Measurements from ENCODE around the gene PRTG.
A peak's percentile ranks its signal among the peaks of the same experiment; 100 is the strongest.
"Not testable (repeated sequence)": the region's sequence is repeated elsewhere in the genome, so short reads cannot be mapped to it uniquely, and the experiment has no call there.

PRTG gene

GRCh38 chr15:55742927-55743728 lies at the start of gene PRTG:
TSS of gene PRTG (minus strand) at chr15:55743152. CDS start at chr15:55742931, 221 bp downstream.
- peak in 1 of 2 donors; percentile 24 for ATAC-seq

- ATAC-seq, result no peak
Measured at GRCh38 chr15:55791551-55792400, 48.8 kb upstream of the PRTG start.

DNA sequence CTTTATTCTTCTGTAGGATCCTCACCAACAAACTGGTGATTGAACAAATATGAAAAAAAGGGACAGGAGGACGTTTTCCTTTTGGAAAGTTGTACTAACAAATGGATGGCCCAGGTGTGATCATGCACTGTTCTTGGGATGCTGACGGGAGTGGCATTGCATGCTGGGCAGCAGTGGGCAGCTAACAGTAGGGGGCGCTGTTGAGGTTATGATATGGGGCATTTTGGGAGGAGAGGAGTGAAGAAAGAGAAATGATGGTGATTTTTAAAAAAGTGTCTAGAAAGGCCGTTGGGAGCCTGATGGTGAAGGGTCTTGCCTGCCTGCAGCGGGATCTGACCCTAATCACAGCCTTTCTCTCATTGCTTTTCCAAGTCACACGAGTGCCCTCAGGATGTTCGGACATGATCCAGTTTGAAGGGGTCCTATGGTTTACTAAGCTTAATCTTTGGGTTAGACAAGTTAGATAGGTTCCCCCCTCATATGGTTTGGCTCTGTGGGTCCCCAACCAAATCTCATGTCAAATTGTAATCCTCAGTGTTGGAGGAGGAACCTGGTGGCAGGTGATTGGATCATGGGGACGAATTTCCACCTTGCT lies 46.2 kb upstream of the PRTG start:
- ATAC-seq, result no peak

GRCh38 chr15:55786341-55786740 lies 43.4 kb upstream of the PRTG start:
- no peak for ATAC-seq

GRCh38 chr15:55785593-55785992 lies 42.6 kb upstream of the PRTG start:
- not testable (repeated sequence) for ATAC-seq

DNA sequence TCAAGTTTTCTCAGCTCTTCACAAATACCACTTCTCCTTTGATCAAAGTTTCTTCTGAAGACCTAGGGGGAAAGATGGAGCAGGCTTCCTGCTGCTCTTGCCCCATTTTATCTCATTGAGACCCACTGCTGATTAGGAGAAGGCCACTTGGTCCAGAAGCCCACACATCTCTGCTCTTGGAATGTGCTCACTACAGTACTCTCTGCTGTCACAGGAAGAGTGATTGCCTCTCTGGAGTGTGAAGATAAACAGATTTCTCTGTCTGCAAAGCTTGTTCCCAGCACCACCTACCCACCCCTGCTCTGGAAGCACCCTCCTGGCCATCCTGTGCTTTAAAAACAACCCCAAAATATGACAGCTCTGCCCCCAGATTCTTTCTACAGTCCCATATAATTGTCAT lies 41.3 kb upstream of the PRTG start:
- ATAC-seq, result no peak

GRCh38 chr15:55782901-55783300 lies 39.9 kb upstream of the PRTG start:
- ATAC-seq, result no peak

GRCh38 chr15:55780292-55780691 lies 37.3 kb upstream of the PRTG start:
- no peak for ATAC-seq

DNA sequence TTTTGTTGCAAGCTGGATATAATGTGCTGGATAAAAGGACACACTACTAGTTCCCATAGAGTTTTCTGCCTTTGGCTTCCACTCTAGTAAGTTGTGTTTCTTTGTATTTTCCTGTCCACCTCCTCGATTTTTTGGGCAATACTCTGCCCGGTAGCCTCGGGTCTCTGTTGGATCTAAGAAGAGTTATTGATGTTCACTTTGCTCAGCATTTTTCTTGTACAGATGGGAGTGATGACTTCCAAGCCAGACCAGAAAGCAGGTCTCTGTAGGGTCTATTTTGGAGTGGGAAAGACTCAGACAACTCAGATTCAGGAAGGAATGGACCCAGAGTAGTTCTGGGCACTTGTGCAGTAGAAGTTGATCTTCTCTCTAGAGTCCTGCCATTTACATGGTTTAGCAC lies 36.0 kb upstream of the PRTG start:
- ATAC-seq, result no peak

- ATAC-seq, result no peak
Measured at GRCh38 chr15:55775316-55775715, 32.4 kb upstream of the PRTG start.

- ATAC-seq, result no peak
Measured at GRCh38 chr15:55774113-55774970, 31.4 kb upstream of the PRTG start.

GRCh38 chr15:55770806-55771205 lies 27.9 kb upstream of the PRTG start:
- ATAC-seq, result no peak

GRCh38 chr15:55770261-55770660 lies 27.3 kb upstream of the PRTG start:
- ATAC-seq, result no peak

GRCh38 chr15:55768670-55769185 lies 25.8 kb upstream of the PRTG start:
- no peak for ATAC-seq

- ATAC-seq, result no peak
Measured at GRCh38 chr15:55766676-55767075, 23.7 kb upstream of the PRTG start.

DNA sequence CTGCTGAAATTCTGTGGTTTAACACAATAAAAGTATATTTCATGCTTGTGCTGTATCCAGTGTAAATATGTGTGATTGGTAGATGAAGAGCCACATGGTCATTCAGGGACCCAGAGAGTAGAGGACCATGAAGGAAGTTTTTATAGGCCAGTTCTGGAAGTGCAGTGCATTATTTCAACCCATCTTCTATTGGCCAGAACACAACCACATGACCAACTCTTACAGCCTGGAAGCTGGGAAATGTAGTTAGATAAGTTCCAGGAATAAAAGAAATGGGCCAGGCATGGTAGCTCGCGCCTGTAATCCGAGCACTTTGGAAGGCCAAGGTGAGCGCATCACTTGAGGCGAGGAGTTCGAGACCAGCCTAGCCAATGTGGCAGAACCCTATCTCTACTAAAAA lies 21.4 kb upstream of the PRTG start:
- ATAC-seq, result no peak

GRCh38 chr15:55758580-55758986 lies 15.6 kb upstream of the PRTG start:
- no peak for ATAC-seq

GRCh38 chr15:55753433-55753832 lies 10.5 kb upstream of the PRTG start:
- not testable (repeated sequence) for ATAC-seq

- ATAC-seq, result no peak
Measured at GRCh38 chr15:55750706-55751105, 7.8 kb upstream of the PRTG start.

- no peak for ATAC-seq
Measured at GRCh38 chr15:55743729-55744655, 1.0 kb upstream of the PRTG start.

- peak in 1 of 2 donors; percentile 17 for ATAC-seq
Measured at GRCh38 chr15:55742498-55742926, 440 bp downstream of the PRTG start.
